Measurements from ENCODE around the gene LSM4. TPM values are rescaled to one million over a fixed set of nuclear protein-coding genes. Genes with fewer than 3 reads are reported as not detected.
A peak's percentile ranks its signal among the peaks of the same experiment; 100 is the strongest.

Gene LSM4
- total RNA-seq, 1 donor from 2014 or later, result 62.5 TPM

- TF ChIP-seq, protein P1, sequence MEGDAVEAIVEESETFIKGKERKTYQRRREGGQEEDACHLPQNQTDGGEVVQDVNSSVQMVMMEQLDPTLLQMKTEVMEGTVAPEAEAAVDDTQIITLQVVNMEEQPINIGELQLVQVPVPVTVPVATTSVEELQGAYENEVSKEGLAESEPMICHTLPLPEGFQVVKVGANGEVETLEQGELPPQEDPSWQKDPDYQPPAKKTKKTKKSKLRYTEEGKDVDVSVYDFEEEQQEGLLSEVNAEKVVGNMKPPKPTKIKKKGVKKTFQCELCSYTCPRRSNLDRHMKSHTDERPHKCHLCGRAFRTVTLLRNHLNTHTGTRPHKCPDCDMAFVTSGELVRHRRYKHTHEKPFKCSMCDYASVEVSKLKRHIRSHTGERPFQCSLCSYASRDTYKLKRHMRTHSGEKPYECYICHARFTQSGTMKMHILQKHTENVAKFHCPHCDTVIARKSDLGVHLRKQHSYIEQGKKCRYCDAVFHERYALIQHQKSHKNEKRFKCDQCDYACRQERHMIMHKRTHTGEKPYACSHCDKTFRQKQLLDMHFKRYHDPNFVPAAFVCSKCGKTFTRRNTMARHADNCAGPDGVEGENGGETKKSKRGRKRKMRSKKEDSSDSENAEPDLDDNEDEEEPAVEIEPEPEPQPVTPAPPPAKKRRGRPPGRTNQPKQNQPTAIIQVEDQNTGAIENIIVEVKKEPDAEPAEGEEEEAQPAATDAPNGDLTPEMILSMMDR (IDR thresholded peaks at IDR 0.05), result no peak
- no peak overlapping the region for H3K4me3 ChIP-seq
- no peak overlapping the region for H3K27ac ChIP-seq
- intact Hi-C loops (cut with DNase I), result no loop called here
- no peak for DNase-seq (ENCODE audit: low spot score in 2 of 2)
- H3K36me3 ChIP-seq, result no peaks in the 10 kb centered on the region
- no peaks in the 10 kb centered on the region for H3K9me3 ChIP-seq
- no peaks in the 10 kb centered on the region for H3K27me3 ChIP-seq
- peaks cover 0 to 7% of the 10 kb centered on the region in 2 donors for H3K4me1 ChIP-seq
Observed at GRCh38 chr19:18345296-18345695, 22.4 kb upstream of the LSM4 start.

- H3K27ac ChIP-seq, result no peak overlapping the region
- intact Hi-C loops (cut with DNase I), result no loop called here
- peaks cover 6 to 12% of the 10 kb centered on the region in 2 donors for H3K4me1 ChIP-seq
- no peaks in the 10 kb centered on the region for H3K36me3 ChIP-seq
- TF ChIP-seq, protein P1 (IDR thresholded peaks at IDR 0.05), result no peak
- DNase-seq (ENCODE audit: low spot score in 2 of 2), result no peak
- H3K9me3 ChIP-seq, result no peaks in the 10 kb centered on the region
- H3K27me3 ChIP-seq, result no peaks in the 10 kb centered on the region
- H3K4me3 ChIP-seq, result no peak overlapping the region
Observed at GRCh38 chr19:18344582-18344950, 21.7 kb upstream of the LSM4 start.

DNA sequence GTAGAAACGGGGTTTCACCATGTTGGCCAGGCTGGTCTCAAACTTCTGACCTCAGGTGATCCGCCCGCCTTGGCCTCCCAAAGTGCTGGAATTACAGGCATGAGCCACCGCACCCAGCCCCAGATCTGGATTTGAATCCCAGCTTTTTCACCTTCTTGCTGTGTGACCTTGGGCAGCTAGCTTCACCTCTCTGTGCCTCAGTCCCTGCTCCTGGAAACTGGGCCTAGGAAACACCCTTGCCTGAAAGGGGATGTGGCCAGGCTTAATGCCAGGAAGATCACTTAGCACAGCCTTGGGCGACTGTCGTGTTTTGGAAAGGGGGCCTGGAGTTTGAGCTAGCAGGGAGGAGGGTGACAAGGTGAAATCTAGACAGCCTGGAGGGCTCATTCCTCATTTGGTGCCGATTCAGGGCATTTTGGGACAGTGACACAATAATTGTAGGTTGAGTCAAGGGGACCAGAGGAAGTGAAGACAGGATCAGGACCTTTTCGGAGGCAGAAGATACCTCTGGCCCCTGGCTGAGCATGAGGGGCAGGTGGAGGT lies 19.3 kb upstream of the LSM4 start:
- Histone ChIP-seq H3K27ac (peak overlapping the region in 1 of 2 donors; percentile 96), H3K36me3 (no peaks in the 10 kb centered on the region), H3K27me3 (no peaks in the 10 kb centered on the region), H3K9me3 (no peaks in the 10 kb centered on the region), H3K4me1 (peaks cover 6 to 12% of the 10 kb centered on the region in 2 donors), H3K4me3 (no peak overlapping the region)
- intact Hi-C loops (cut with DNase I), result no loop called here
- DNase-seq (ENCODE audit: low spot score in 2 of 2), result no peak
- TF ChIP-seq, protein P1 (IDR thresholded peaks at IDR 0.05), result no peak

- TF ChIP-seq, protein P1 (IDR thresholded peaks at IDR 0.05), result no peak
- peak overlapping the region; percentile 88 to 95 for H3K4me3 ChIP-seq
- no peaks in the 10 kb centered on the region for H3K27me3 ChIP-seq
- H3K9me3 ChIP-seq, result no peaks in the 10 kb centered on the region
- H3K36me3 ChIP-seq, result no peaks in the 10 kb centered on the region
- intact Hi-C loops (cut with DNase I), result no loop called here
- peak; percentile 23 to 79 for DNase-seq (ENCODE audit: low spot score in 2 of 2)
- peak overlapping the region; percentile 82 to 96 for H3K27ac ChIP-seq
- H3K4me1 ChIP-seq, result peaks cover 6 to 12% of the 10 kb centered on the region in 2 donors
Observed at GRCh38 chr19:18340990-18341868, 18.4 kb upstream of the LSM4 start.

- Histone ChIP-seq H3K27ac (peak within 1 kb of the TSS; percentile 82 to 96), H3K4me1 (peaks cover 6 to 12% of the 10 kb centered on the region in 2 donors), H3K36me3 (no peaks in the 10 kb centered on the region), H3K4me3 (peak within 1 kb of the TSS; percentile 88 to 95), H3K27me3 (no peaks in the 10 kb centered on the region), H3K9me3 (no peaks in the 10 kb centered on the region)
- TF ChIP-seq, protein P1 (IDR thresholded peaks at IDR 0.05), result no peak
- DNase-seq (ENCODE audit: low spot score in 2 of 2), result peak; percentile 17 to 75
- intact Hi-C loops (cut with DNase I), result no loop called here
Observed at GRCh38 chr19:18340190-18340989, 17.5 kb upstream of the LSM4 start, which contains the start of gene PGPEP1. PGPEP1 (plus strand) TSS chr19:18340598; CDS start chr19:18340682, 84 bp downstream.

All from ascending aorta (tissue), 2 donors.